Calu3 (cell line): Measurements from ENCODE around the gene IL22. TPM values are rescaled to one million over a fixed set of nuclear protein-coding genes. Genes with fewer than 3 reads are reported as not detected.
A peak's percentile ranks its signal among the peaks of the same experiment; 100 is the strongest.

Source experiments
- BruUV-seq: library from RNA; stranded (reverse); fragments of 400-500 nt; replicated peaks from 2 replicates; lab custom pipeline; 2021; lab: Mats Ljungman, UMichigan
- CTCF ChIA-PET: fragments of 300-600 bp; sonication (Branson Sonifier 250); formaldehyde crosslinking; loops from one replicate; lab custom pipeline; 2022; ENCODE audit warnings: antibody characterized with exemption; lab: Charles Lee
- DNase-seq: peaks from one replicate; pipeline ENCODE4 v3.0.0; 2022
- H3K27ac Mint-ChIP-seq: one replicate; pipeline ENCODE4 v1.8.0; 2022; ENCODE audit warnings: mixed read lengths; ENCODE audit not compliant: unreplicated experiment
- H3K27me3 Mint-ChIP-seq: one replicate; pipeline ENCODE4 v1.8.0; 2022; ENCODE audit warnings: mixed read lengths; ENCODE audit not compliant: unreplicated experiment
- H3K36me3 Mint-ChIP-seq: one replicate; pipeline ENCODE4 v1.8.0; 2022; ENCODE audit warnings: mild to moderate bottlenecking, moderate library complexity, mixed read lengths; ENCODE audit not compliant: insufficient read depth, unreplicated experiment
- H3K4me1 Mint-ChIP-seq: one replicate; pipeline ENCODE4 v1.8.0; 2022; ENCODE audit warnings: mild to moderate bottlenecking, low read depth, mixed read lengths; ENCODE audit not compliant: unreplicated experiment
- H3K4me3 Mint-ChIP-seq: one replicate; pipeline ENCODE4 v1.8.0; 2022; ENCODE audit warnings: mild to moderate bottlenecking, low read depth, moderate library complexity, mixed read lengths; ENCODE audit not compliant: unreplicated experiment
- H3K9me3 Mint-ChIP-seq: one replicate; pipeline ENCODE4 v1.8.0; 2022; ENCODE audit warnings: low read depth, mixed read lengths; ENCODE audit not compliant: unreplicated experiment
- intact Hi-C: fragments of 100-400 bp; cut with micrococcal nuclease; formaldehyde crosslinking; loops from one replicate; pipeline ENCODE4 v1.10.0; 2022; ENCODE audit not compliant: unreplicated experiment
- total RNA-seq: library from RNA; stranded (reverse); gene quantifications from 2 replicates; pipeline ENCODE4 v1.2.3, GENCODE V29; 2022
- TF ChIP-seq, protein P1 (sequence below): fragments of 200-600 bp; IDR thresholded peaks from one replicate; pipeline ENCODE4 v1.8.0; 2022; ENCODE audit warnings: antibody characterized with exemption; ENCODE audit not compliant: unreplicated experiment

IL22 gene
- total RNA-seq, 1 experiment from 2014 or later: not detected

GRCh38 chr12:68240975-68241374 is 12.4 kb downstream of the IL22 start:
- no peak for DNase-seq

DNA sequence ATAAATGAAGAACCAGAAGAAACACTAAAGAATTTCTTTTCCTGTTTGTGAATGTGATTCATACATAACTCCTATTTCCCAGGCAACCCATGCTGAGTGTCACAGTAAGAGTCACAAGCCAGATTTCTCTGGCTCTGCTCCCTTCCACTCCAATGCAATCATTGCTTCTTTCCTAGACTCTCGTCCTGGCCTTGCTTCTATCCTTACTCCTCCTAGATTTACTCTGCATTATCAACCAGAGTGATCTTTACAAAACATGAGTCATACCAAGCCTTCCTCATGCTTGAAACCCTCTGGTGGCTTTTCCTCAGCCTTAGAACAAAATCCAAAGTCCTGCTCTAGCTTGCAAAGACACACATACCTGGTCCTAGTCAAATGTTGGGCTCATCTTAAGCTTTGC is 13.3 kb downstream of the IL22 start:
- Mint-ChIP-seq H3K27me3 (no peaks in the 10 kb centered on the region), H3K4me1 (peaks cover 28% of the 10 kb centered on the region), H3K27ac (peak overlapping the region; percentile 6), H3K4me3 (no peak overlapping the region), H3K36me3 (peaks cover 5% of the 10 kb centered on the region), H3K9me3 (peaks cover 2% of the 10 kb centered on the region)
- BruUV-seq: no TSS peak
- CTCF ChIA-PET: no interaction called here
- intact Hi-C loops: no loop called here
- TF ChIP-seq, protein P1, sequence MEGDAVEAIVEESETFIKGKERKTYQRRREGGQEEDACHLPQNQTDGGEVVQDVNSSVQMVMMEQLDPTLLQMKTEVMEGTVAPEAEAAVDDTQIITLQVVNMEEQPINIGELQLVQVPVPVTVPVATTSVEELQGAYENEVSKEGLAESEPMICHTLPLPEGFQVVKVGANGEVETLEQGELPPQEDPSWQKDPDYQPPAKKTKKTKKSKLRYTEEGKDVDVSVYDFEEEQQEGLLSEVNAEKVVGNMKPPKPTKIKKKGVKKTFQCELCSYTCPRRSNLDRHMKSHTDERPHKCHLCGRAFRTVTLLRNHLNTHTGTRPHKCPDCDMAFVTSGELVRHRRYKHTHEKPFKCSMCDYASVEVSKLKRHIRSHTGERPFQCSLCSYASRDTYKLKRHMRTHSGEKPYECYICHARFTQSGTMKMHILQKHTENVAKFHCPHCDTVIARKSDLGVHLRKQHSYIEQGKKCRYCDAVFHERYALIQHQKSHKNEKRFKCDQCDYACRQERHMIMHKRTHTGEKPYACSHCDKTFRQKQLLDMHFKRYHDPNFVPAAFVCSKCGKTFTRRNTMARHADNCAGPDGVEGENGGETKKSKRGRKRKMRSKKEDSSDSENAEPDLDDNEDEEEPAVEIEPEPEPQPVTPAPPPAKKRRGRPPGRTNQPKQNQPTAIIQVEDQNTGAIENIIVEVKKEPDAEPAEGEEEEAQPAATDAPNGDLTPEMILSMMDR: no peak
- DNase-seq: no peak

More at GRCh38 chr12:68240975-68241374, 12.4 kb downstream of the IL22 start:
- Mint-ChIP-seq H3K4me1 (peaks cover 28% of the 10 kb centered on the region), H3K36me3 (peaks cover 5% of the 10 kb centered on the region), H3K9me3 (peaks cover 2% of the 10 kb centered on the region), H3K4me3 (no peak overlapping the region), H3K27ac (no peak overlapping the region), H3K27me3 (peaks cover 5% of the 10 kb centered on the region)
- BruUV-seq: no TSS peak
- CTCF ChIA-PET: no interaction called here
- intact Hi-C loops: no loop called here
- TF ChIP-seq, protein P1: no peak

- no peak for DNase-seq
- Mint-ChIP-seq H3K36me3 (peaks cover 5% of the 10 kb centered on the region), H3K27me3 (peaks cover 5% of the 10 kb centered on the region), H3K27ac (peak overlapping the region; percentile 6), H3K9me3 (peaks cover 2% of the 10 kb centered on the region), H3K4me3 (no peak overlapping the region), H3K4me1 (peaks cover 28% of the 10 kb centered on the region)
- BruUV-seq: no TSS peak
- TF ChIP-seq, protein P1: no peak
- intact Hi-C loops: no loop called here
- CTCF ChIA-PET: no interaction called here
These were observed 14.0 kb downstream of the IL22 start for GRCh38 chr12:68239309-68239982.

GRCh38 chr12:68237619-68238018 is 15.8 kb downstream of the IL22 start:
- no peak for DNase-seq
- Mint-ChIP-seq H3K27ac (no peak overlapping the region), H3K27me3 (peaks cover 14% of the 10 kb centered on the region), H3K36me3 (peaks cover 5% of the 10 kb centered on the region), H3K4me1 (peaks cover 28% of the 10 kb centered on the region), H3K9me3 (peaks cover 2% of the 10 kb centered on the region), H3K4me3 (no peak overlapping the region)
- CTCF ChIA-PET: no interaction called here
- TF ChIP-seq, protein P1: no peak
- intact Hi-C loops: no loop called here
- no TSS peak for BruUV-seq
